ENCODE results near the gene WDR36.
"Not testable (repeated sequence)": the region's sequence is repeated elsewhere in the genome, so short reads cannot be mapped to it uniquely, and the experiment has no call there.

The WDR36 gene

DNA sequence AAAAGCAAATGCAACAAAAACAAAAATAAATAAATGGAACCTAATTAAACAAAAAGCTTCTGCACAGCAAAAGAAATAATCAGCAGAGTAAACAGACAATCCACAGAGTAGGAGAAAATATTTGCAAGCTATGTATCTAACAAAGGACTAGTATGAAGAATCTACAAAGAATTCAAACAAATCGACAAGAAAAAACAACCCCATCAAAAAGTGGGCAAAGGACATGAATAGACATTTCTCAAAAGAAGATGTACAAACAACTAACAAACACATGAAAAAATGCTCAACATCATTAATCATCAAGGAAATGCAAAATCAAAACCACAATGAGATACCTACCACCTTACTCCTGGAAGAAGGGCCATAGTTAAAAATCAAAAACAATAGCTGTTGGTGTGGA is 49.3 kb downstream of the WDR36 start:
- not testable (repeated sequence) for DNase-seq

DNA sequence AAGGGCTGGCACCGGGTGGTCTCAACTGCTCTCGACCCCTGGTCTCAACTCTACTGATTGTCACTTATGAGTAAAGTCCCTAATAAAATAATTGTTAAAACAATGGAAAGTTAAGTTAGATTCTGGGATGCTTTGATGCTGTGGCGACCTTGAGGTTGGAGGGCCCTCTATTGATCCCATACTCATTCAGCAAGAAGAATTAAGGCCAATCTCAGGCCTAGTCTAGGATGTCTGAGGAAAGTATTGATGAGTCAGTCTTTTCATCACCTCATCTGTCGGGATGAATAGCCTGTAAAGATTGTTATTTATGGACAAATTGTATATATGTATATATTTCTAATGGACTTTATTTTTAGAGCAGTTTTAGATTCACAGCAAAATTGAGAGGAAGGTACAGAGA is 50.8 kb downstream of the WDR36 start:
- no peak for DNase-seq

DNA sequence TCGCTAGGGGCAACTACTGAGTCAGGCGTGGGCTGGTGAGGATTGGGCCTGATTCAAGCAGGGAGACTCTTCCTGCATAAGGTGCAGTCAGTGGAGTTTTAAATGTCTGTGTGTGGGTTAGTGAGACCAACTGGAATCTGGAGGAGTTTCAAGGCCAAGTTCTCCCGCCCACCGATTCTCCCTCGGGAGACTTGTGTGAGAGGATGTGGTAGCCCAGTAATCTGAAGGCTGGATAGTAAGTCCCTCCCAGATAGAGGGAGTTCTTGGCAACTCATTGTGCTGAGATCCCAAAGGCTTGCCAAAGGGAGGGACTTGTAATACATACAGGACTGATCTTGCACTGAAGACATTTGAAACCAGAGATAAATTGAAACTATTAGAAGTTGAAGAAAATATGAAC is 51.8 kb downstream of the WDR36 start:
- DNase-seq, result no peak

DNA sequence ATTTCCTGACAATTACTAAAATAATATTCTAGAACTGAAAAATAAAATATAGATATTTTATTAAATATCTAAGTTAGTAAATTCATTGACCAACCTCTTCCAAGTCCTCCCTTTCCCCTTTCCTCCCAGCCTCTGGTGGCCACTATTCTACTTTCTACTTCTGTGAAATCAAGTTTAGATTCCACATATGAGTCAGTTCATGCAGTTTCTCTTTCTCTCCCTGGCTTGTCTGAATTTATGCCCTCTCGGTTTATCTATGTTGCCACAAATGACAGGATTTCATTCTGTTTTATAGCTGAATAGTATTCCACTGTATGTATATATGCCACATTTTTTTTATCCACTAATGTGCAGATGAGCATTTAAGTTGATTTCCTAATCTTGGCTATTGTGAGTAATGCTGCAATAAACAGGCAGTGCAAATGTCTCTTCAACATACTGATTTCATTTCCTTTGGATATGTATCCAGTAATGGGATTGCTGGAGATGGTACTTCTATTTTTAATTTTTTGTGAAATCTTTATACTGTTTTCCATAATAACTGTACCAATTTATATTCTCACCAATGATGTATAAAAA is 52.3 kb downstream of the WDR36 start:
- no peak for DNase-seq

DNA sequence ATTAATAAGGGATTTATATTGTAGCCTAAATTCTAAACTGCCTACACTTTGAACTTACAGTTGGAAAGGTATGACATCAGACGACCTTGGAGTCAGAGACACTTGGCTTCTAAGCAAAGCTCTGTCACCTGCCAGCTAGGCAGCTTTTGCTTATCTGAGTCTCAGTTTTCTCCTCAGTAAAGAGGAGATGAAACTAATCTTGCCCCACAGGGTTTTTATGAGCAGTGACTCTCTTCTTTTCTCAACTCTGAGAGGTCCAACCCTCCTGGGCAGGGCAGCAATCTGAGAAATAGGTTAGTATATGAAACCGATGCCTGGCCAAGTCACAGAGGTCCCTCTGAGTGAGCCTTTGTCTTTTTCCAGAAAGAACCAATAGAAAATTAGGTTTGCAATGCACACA is 53.9 kb downstream of the WDR36 start:
- no peak for DNase-seq

DNA sequence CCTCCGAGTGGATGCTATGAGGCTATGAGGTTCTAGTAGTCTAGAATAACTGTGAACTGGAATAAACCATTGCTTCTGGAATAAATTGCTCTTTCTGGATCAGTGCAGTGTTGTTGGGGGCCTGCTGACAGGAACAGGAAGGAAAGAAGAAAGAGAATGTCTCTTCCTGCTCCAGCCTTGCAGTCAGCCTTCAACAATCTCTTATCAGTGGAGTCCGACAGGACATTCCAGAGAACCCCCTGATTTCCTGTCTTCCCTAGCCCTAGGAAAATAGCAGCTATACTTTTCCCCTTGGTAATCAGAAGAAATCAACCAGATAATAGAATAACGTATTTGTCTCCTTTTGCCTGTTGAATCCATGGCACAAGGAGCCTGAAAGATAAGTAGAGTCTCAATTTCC is 55.4 kb downstream of the WDR36 start:
- no peak for DNase-seq

DNA sequence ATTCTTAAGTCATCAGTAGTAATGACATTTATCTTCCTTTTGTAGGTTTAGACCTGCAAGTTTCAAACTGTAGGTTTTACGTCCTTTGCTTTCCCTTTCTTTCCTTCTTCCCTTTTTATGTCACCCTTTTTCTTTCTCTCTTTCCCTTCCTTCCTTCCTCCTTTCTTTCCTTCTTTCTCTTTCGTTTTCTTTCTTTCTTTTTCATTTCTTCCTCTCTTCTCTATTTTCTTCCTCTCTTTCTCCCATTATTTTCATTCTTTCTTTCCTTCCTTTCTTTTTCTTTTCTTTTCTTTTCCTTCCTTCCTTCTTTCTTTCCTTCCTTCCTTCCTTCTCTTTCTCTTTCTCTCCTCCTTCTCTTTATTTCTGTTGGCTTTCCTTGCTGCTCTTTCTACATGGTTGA is 59.9 kb downstream of the WDR36 start:
- DNase-seq, result no peak

DNA sequence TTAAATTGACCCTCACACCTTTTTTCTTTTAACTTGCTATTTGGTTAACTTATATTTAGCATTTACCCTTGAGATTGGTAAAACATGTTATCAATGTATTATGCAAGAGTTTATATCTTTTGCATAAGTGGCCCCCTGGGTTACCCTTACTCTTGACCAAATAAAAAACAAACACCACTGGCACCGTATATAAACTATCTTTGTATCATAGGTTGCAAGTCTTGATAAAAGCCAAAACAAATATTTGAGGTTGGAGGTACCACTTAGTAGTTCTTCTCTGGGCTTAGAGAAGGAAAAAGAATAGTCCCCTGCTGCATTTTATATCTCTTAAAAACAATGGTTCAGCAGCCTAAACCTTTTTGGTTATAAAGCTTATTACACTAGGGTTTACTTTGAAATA is 61.3 kb downstream of the WDR36 start:
- no peak for DNase-seq

DNA sequence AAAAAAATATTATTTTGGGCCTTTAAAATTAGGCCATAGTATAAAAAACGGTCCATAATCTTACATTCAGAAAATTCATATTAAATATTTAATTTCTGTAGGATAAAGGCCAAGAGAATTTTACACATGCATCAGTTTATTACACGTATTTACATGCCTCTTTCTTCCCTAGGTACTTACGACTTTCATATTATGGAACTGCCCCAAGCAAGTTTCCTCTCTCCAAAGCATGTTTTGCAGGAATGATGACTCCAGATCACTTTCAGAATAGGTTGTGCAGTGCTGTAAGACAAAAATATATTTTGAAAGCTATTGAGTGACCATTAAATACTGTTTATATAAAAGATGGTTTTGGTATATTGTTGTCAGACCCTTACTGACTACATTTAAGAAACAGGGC is 61.8 kb downstream of the WDR36 start:
- DNase-seq, result no peak

DNA sequence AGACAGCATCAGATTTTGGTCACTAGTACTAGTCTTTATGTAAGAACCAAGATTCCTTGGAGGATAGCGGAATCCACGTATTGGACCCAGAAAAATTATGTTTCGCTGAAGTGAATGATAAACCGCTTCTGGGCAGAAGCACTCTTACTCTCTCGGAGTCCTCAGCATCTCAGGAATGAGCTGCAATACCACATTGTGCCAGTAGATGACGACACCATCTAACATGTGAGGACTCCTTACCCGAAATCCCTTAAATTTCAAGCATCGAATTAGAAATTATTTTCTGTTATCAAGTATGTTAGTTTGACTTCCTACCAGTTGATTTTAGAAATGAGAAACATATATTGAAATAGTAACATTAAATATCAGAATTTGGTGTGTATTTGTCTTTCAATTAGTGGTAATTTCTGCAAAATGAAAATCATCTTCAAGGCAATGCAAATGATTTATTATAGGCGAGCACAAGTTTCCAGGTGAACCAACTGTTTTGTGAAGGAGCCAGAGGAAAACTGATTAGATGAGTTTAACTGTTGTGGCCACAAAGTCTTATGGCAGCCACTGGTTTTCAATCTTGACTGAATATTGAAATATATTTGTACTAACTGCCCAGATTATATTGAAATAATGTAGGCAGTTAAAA is 66.1 kb downstream of the WDR36 start:
- peak; percentile 21 to 57 for DNase-seq

DNA sequence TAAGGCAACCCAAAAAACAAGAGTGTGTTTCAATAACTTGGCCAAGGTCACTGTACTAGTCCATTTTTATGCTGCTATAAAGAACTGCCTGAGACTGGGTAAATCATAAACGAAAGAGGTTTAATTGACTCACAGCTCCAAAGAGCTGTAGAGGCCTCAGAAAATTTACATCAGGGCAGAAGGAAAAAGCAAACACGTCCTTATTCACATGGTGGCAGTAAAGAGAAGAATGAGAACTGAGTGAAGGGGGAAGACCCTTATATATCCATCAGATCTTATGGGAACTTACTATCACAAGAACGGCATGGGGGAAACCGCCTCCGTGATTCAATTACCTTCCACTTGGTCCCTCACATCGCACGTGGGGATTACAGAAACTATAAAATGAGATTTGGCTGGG is 67.7 kb downstream of the WDR36 start:
- DNase-seq, result no peak

DNA sequence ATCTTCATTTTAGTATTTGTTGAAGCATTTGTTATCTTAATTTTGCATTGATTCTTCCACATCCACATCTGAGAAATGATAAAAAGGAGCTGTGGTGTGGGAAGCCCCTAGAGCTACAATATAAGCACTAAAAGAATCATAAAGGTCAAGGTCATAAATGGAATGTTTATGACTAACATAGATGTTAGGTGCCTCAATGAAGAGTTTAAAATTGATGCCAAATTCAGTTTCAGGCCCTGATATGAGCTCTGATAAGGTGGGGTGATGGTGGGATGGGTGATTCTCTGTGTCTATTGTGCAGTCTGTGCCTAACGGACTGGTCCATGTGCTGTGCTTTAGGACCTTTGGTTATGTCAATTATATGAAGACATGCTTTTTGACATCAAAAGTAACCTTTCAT is 70.9 kb downstream of the WDR36 start:
- no peak for DNase-seq

DNA sequence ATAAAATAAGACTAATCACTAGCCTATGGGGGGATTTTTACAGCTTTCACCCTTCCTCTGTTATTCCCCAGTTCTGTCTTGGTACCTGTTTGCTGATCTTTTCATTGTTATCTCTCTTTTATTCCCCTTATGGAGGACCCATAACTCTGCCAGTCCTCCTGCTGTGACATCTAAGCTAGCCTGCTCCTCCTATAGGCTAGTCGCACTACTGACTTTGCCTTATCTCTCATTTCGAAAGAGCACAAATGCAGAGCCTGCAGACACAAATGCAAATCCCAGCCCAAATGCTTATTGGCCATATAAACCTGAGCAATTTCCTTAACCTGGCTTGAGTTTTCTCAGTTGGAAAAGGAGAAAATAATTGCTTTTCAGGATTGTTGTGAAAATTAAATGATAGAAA is 72.9 kb downstream of the WDR36 start:
- DNase-seq, result no peak

DNA sequence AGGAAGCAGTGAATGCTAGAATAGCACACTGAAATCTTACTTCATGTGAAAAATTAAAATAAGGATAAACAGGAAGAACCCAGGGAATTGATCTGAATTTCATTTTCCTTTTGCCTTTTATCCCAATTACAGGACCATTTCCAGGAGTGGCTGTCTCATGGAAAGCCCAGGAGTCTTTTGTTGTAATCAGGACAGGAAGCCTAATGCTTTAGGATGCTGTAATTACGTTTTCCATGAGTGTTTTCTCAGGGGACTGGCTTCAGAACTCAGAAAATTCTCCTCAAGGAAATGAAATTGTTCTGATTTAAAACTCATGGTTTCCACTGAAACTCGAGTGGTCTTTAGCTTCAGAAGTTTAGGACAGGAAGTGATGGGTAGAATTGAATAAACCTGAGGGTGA is 75.4 kb downstream of the WDR36 start:
- no peak for DNase-seq

DNA sequence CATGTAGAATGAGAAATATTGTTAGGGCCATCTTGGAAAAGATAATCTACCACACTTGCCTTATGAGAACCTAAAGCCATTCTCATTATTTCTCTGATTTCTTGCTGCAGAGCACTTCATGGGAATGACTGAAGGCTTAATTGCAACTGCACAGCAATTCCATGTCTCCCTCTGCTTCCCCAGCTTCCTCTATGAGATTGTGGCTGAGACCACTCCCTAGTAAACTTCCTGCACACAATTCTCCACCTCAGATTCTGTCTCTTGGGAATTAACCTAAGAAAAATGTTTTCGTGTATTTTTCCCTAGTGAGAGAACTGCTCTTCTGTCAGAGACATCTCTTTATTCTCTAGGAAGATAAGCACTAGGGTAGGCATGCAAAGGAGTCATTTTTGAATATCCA is 76.5 kb downstream of the WDR36 start:
- DNase-seq, result no peak

DNA sequence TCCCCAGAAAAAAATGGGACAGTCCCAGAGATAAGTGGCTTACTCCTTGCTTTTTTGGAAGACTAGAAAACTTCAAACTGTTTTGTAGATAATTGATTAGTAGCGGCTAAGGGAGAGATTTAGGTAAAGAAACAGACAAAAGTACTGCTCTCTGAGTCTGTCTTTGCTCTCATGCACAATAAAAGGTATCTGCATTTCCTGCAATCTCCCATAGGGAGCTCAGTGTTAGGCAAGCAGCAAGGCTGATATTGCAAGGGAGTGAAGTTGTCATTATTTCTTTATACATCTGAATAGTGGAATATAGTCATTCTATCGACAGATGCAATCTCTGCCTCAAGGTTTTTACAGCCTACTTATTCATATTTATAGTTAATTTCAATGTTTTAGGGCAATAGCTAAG is 77.1 kb downstream of the WDR36 start:
- DNase-seq, result no peak

DNA sequence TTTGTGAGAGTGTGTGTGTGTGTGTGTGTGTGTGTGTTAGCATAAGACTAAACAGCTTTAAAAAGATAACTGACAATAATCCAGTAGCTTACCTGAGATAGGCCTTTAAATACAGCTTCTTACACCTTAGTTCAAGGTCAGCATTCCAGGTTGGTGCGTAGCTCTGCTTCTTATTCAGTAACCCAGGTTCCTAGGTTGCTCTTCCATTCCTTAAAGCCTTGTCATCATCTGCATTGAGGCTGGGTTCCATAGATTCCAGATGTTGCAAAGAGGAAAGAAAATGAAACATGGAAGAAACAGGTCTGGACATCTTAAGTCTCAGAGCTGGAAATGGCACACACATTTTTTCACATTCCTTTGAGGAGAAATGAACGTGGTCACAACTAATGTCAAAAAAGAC is 78.1 kb downstream of the WDR36 start:
- DNase-seq, result no peak

DNA sequence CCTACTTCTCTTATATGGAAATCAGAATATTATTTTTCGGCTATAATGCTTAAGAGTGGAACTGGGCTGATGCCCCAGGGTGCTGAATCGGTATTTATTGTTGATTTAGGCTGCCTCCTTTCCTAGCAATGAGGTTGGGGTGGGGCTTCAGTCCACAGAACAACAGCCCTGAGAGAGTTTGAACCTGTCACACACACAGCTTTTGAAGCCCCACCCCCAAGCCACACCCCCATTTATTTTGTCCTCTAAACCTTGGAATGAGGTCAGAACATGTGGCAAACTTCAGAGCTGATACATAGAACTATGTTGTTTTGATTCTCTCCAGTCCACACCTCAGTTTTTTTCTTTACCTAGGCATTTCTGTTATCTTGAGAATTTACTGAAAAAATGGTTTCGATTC is 80.4 kb downstream of the WDR36 start:
- no peak for DNase-seq

DNA sequence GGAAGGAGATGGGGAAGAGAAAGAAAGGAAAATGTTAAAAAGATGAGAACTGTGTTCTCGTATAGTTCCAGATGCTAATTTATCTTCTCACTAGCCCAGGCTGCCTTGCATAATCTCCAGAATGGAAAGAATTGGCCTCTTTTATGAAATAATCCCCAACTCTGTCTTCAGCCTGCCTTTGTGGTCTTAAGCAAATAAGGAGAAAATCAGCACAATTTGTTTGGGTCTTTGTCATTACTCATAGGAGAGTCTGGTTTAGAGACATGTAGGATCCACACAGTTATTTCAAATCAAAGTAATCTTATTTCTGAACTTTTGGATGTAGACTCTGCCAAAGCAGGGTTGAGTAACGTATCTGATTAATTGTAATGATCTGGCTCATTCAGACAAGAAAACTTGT is 81.3 kb downstream of the WDR36 start:
- DNase-seq, result no peak
